ENCODE results near the gene FNBP1.

DNA sequence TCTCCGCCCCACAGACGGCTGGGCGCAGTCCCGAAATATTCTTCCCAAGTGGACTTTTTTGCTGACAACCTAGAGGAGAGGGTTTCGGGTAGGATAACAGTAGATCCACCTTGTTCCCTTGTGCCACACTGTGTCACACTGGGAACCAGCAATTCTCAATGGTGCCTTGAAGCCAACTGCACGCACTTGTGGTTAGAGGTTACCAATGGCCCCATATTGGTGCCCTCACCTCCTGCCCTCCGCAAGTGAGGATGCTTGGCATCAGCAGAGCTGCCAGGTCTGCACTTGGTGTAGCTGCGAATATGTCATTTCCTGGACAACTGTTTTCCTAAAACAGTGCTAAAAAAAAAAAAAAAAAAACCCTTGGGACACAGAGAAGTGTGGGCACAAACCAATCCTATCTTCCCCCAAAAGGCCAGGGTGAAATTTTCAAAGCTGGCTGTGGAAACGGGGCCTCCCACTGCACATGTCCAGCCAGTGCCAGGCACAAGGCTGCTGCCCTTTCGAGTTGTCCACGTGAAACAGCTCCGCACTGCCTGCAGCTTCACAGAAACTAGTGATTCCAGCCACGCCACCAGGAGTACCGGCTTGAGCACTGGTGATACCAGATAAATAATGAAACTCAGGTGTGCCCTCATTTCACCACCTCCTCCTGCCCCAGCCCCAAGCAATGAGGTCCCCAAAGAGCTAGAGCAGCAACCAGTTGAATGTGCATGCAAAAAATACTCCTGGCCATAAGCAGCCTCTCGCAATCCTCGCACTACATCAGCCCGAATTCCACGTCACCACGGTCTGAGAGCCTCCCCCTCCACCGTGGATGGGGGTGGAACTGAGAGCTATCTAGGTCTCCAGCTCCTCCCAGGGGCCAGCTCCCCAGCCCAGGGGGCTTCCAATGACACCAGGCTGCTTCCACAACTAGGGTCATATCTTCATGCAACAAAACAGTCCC lies 156.5 kb downstream of the FNBP1 start:
- TF ChIP-seq, protein P1, sequence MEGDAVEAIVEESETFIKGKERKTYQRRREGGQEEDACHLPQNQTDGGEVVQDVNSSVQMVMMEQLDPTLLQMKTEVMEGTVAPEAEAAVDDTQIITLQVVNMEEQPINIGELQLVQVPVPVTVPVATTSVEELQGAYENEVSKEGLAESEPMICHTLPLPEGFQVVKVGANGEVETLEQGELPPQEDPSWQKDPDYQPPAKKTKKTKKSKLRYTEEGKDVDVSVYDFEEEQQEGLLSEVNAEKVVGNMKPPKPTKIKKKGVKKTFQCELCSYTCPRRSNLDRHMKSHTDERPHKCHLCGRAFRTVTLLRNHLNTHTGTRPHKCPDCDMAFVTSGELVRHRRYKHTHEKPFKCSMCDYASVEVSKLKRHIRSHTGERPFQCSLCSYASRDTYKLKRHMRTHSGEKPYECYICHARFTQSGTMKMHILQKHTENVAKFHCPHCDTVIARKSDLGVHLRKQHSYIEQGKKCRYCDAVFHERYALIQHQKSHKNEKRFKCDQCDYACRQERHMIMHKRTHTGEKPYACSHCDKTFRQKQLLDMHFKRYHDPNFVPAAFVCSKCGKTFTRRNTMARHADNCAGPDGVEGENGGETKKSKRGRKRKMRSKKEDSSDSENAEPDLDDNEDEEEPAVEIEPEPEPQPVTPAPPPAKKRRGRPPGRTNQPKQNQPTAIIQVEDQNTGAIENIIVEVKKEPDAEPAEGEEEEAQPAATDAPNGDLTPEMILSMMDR (IDR thresholded peaks at IDR 0.05), result no peak
- no peak for TF ChIP-seq POLR2A (IDR thresholded peaks at IDR 0.05)

All from body of pancreas (tissue), 4 donors.